ENCODE data around the gene ADIPOR1. TPM values are rescaled to one million over a fixed set of nuclear protein-coding genes. Genes with fewer than 3 reads are reported as not detected.
"Not testable (repeated sequence)": the region's sequence is repeated elsewhere in the genome, so short reads cannot be mapped to it uniquely, and the experiment has no call there.

ADIPOR1 gene
- total RNA-seq, 1 donor from 2014 or later, result 45.0 TPM

DNA sequence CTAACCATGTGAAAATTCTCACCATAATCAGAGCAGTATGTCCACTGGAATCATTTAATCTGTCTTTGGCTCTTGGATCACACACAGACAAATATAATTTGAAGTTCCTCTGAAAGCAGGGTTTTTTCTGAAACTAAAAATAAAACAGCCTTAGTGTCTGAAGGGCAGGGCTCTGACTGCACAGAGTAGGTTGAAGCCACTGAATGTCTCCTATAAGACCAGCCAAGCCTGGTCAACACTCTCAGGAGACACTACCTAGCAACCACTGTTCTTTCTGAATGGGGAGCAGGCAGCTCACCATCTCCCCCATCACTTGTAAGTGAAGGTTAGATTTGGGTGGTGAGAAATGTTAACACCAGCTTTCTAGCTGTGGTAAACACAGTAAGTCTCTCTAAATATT is 33.0 kb upstream of the ADIPOR1 start:
- no peak for DNase-seq
- no peak overlapping the region for H3K27ac Mint-ChIP-seq
- H3K4me3 Mint-ChIP-seq, result no peak overlapping the region
- ChIA-PET CTCF (interaction anchor here (1.7 kb wide), 1 partner anchor 8 kb away, joined by 4 read pairs; no protein-coding TSS in a partner anchor), POLR2A (interaction anchor here (1.4 kb wide), 1 partner anchor 16 kb away, joined by 7 read pairs; the partner anchor contains the start of gene TMEM183A)
- peaks cover 40% of the 10 kb centered on the region for H3K4me1 Mint-ChIP-seq
- intact Hi-C loops (cut with micrococcal nuclease), result no loop called here
- H3K9me3 Mint-ChIP-seq, result no peaks in the 10 kb centered on the region
- H3K27me3 Mint-ChIP-seq, result peaks cover 2% of the 10 kb centered on the region
- ATAC-seq (ENCODE audit: low read depth), result peak; percentile 31
- H3K36me3 Mint-ChIP-seq (ENCODE audit: low read depth), result no peaks in the 10 kb centered on the region
- no peak for TF ChIP-seq CTCF (IDR thresholded peaks at IDR 0.05)

DNA sequence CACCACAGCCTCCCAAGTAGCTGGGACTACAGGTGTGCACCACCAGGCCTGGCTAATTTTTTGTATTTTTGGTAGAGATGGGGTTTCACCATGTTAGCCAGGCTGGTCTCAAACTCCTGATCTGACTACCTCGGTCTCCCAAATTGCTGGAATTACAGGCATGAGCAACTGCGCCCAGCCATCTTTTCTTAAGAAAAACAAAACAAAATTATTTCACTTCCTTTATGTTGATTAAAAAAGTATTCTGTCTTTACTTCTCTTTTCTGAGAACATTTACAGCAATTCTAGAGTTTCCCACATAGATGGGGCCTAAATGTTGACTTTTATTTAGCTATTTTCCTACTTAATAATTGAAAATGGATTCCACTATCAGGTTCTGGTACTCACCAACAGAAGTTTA is 31.8 kb upstream of the ADIPOR1 start:
- no peak for DNase-seq
- no peaks in the 10 kb centered on the region for H3K9me3 Mint-ChIP-seq
- H3K4me3 Mint-ChIP-seq, result peak overlapping the region; percentile 28
- H3K36me3 Mint-ChIP-seq (ENCODE audit: low read depth), result no peaks in the 10 kb centered on the region
- intact Hi-C loops (cut with micrococcal nuclease), result no loop called here
- CTCF ChIA-PET, result interaction anchor here (1.7 kb wide), 1 partner anchor 10 kb away, joined by 4 read pairs; no protein-coding TSS in a partner anchor
- no peaks in the 10 kb centered on the region for H3K27me3 Mint-ChIP-seq
- POLR2A ChIA-PET, result interaction anchor here (0.7 to 1.4 kb wide), 3 partner anchors 9 to 63 kb away, joined by 5 to 9 read pairs (median 7); partner anchors contain the start of genes KLHL12 and TMEM183A
- TF ChIP-seq CTCF (IDR thresholded peaks at IDR 0.05), result no peak
- peak overlapping the region; percentile 65 for H3K27ac Mint-ChIP-seq
- peak; percentile 21 for ATAC-seq (ENCODE audit: low read depth)
- peaks cover 40% of the 10 kb centered on the region for H3K4me1 Mint-ChIP-seq

DNA sequence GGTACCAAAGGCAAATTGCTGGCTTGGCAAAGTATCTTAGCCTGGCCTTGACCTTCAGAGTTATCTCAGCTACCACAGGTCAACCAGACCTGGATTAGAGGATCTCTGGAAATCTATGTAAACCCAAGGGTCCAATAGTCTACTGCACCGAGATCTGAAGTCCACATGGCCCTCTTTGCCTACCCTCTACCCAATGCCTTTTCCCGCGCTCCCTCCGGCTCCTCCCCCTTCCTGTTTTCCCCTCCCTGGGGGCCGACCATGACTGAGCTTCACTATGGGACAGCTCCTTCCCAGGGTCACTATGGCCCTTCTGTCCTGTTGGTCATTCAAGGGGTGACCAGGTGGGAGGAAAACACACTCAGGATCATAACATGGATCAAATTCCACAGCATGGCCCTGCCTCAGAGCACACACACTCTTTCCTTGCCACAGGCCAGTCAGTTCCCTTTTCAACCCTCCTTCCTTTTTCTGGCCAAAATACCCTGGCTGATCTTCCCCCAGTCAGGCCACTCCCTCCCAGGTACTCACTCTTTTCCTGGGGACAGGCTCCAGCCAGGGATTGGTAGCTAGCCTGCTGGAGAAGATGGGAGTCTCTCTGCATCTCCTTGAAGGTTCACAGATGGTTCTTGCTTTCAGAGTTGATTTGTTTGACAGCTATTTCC is 29.9 kb upstream of the ADIPOR1 start:
- CTCF ChIA-PET, result interaction anchor here (1.2 kb wide), 1 partner anchor 9 kb away, joined by 5 read pairs; no protein-coding TSS in a partner anchor
- no peak overlapping the region for H3K4me3 Mint-ChIP-seq

DNA sequence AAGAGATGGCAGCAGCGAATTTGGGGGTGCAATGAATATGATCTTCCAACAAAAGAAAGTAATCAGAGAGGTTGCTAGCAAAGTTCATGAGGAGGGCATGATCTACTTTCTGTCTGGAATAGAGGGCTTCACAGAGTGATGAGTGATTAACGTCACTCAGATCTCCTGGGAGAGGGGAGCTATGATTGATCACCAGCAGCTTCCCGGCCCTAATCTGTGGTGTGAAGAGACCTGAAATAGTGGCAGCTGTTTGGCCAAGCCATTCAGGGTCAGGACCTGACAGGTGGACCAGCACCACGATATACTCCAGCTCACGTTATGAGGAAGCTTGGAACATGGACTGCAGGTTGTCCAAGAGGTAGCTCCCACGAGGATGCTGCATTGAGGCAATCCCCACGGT is 29.1 kb upstream of the ADIPOR1 start:
- POLR2A ChIA-PET, result no interaction called here
- no peak for TF ChIP-seq CTCF (IDR thresholded peaks at IDR 0.05)
- Mint-ChIP-seq H3K4me1 (peaks cover 40% of the 10 kb centered on the region), H3K36me3 (ENCODE audit: low read depth) (no peaks in the 10 kb centered on the region), H3K27me3 (no peaks in the 10 kb centered on the region), H3K4me3 (no peak overlapping the region), H3K9me3 (no peaks in the 10 kb centered on the region), H3K27ac (no peak overlapping the region)
- no peak for ATAC-seq (ENCODE audit: low read depth)
- CTCF ChIA-PET, result interaction anchor here (1.2 kb wide), 1 partner anchor 10 kb away, joined by 5 read pairs; no protein-coding TSS in a partner anchor
- no peak for DNase-seq
- intact Hi-C loops (cut with micrococcal nuclease), result no loop called here

More for the DNA sequence above, 29.9 kb upstream of the ADIPOR1 start:
- intact Hi-C loops (cut with micrococcal nuclease), result no loop called here
- no peak for TF ChIP-seq CTCF (IDR thresholded peaks at IDR 0.05)
- POLR2A ChIA-PET, result no interaction called here
- Mint-ChIP-seq H3K36me3 (ENCODE audit: low read depth) (no peaks in the 10 kb centered on the region), H3K4me1 (peaks cover 40% of the 10 kb centered on the region), H3K27me3 (no peaks in the 10 kb centered on the region), H3K27ac (peak overlapping the region; percentile 30), H3K9me3 (no peaks in the 10 kb centered on the region)
- ATAC-seq (ENCODE audit: low read depth) (no peak), DNase-seq (no peak)

GRCh38 chr1:202986120-202986519 is 28.0 kb upstream of the ADIPOR1 start:
- H3K4me3 Mint-ChIP-seq; CTCF ChIA-PET; H3K27ac Mint-ChIP-seq; DNase-seq; ATAC-seq (ENCODE audit: low read depth); intact Hi-C loops (cut with micrococcal nuclease); POLR2A ChIA-PET; H3K27me3 Mint-ChIP-seq; H3K9me3 Mint-ChIP-seq; H3K36me3 Mint-ChIP-seq (ENCODE audit: low read depth): not testable (repeated sequence)
- peaks cover 37% of the 10 kb centered on the region for H3K4me1 Mint-ChIP-seq

Data from activated B cell treated with CpG ODN at 0.5 μM for 24 hours (primary cell).